Stimulated activated CD8-positive, alpha-beta memory T cell treated with anti-CD3 and anti-CD28 coated beads, Interleukin-15, amount 100 ng/mL, for 48 hours (primary cell): ENCODE data around the gene PLA2G6.

Experiments
- DNase-seq, 2 donors: peaks; one replicate each; pipeline ENCODE4 v3.0.0-alpha.2; 2020; ENCODE audit warnings: low read depth in 2 of 2

PLA2G6 gene

GRCh38 chr22:38072322-38073149 lies 109.1 kb downstream of the PLA2G6 start:
- DNase-seq = no peak

DNA sequence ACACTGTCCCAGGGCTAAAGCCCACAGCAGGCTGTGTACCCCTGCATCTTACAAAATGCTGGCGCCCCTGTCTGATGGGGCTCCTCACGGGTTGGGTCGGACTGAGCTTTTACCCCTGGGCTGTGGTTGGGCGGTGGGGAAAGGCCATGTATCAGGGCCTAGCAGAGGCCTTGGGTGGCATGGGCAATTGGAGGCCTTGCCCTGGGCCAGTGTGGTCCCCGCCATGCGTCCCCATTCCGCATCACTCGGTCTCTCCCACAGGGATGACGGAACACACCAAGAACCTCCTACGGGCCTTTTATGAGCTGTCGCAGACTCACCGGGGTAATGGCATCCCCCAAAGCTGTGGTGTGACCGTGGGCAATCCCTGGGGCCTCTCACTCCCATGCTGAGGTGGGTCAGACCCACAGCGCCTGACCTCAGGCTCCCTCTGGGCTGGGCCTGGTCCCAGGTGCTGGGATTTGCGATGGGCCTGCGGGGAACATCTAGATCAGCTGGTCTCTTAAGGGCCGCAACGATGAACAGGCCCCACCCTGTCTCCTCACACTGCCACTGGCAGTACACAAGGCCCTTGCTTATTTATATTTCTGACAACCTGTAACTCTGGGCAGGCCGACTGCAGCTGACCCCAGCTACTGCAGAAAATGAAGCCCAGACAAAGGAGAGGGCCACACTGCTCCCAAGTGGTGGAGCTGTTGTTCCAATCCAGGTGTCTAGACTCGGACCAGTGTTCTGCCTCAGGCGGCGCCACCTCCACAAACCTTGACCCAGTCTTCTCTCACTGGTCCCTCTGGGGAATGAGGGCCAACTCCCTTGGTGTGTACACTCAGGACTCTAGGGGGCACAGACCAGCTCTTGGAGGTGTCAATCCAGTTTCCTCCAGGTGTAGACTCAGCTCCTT lies 110.0 kb downstream of the PLA2G6 start:
- no peak for DNase-seq

- no peak for DNase-seq
These were observed 111.2 kb downstream of the PLA2G6 start for GRCh38 chr22:38070250-38070921.

- DNase-seq = no peak
These were observed 112.0 kb downstream of the PLA2G6 start for GRCh38 chr22:38069372-38070249.

GRCh38 chr22:38068641-38069371 lies 112.8 kb downstream of the PLA2G6 start:
- no peak for DNase-seq

- DNase-seq = no peak
These were observed 113.8 kb downstream of the PLA2G6 start for GRCh38 chr22:38067761-38068360.

GRCh38 chr22:38067028-38067415 lies 114.6 kb downstream of the PLA2G6 start:
- DNase-seq = no peak

DNA sequence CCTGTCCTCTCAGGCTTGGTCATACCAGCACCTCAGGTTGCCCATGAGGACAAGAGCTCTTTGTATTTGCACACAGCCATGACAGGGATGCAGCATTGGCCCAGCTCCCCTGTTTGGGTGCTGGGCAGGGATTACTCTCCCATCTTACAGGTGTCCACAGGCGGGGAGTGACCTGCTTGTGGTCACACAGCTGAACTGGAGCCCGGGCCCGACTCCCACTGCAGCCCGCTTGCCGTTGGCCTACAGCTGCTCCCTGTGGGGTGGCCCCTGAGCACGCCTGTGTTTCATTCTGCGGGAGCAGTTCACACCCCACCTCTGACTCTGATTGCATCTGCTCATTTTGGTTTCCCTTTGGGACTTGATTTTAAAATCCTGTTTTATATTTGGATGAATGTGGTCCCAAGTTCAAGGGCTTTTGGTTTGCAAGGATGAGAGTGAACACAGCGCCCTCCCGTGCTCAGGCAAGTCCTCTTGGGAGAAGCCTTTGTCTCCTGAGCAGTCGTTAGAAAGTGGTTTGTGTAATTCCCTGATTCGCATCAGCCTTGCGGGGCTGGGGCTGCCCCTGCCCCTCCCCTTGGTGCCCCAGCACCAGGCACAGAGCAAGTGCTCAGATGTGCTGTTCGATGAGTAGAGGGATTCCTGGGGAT lies 115.1 kb downstream of the PLA2G6 start:
- DNase-seq = no peak

GRCh38 chr22:38065539-38065938 lies 116.1 kb downstream of the PLA2G6 start:
- DNase-seq = no peak

DNA sequence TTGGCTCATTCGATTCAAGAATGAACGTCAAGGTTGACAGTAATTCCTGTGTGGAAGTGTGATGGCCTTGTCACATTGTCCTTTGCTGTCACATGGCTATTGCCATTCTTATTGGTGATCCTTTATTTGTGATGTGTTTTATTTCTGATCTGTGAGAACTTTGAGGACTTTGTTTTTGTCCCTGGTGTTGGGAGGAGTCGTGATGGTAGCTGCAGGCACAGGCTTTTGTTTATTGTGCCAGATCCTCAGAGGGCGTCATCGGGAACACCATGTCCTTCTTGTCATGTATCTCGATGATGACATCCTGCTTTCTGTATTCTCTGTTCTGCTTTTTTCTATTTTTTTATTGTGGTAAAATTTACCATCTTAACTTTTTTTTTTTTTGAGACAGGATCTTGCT lies 118.8 kb downstream of the PLA2G6 start:
- no peak for DNase-seq
